ENCODE measurements around the gene IER5.

DNA sequence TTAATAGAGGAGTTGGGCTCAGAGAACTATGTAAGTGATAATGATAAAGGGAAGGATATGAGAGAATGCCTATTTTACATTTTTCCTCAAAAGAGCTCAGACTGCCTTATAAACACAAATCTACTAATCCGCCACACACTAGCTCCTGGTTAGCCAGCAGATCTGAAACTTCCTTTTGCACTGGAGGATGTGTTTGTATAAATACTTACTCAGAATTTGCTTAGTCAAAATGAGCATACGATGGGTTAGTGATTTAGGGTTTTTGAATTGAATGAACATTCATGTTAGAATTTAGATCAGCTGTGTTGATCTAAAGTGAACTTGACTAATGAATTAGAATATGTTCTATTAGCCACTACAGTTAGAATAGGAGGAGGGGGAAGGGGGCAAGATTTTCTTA is 9.1 kb upstream of the IER5 start:
- TF ChIP-seq CTCF (conservative IDR thresholded peaks at IDR 0.05; ENCODE audit: low read depth, low read length) (no peak), EZH2phosphoT487 (IDR thresholded peaks at IDR 0.05; ENCODE audit: borderline replicate concordance, low read length) (no peak)
